Thyroid gland (tissue), 4 donors: Measurements from ENCODE around the gene ADGRG6. TPM values are rescaled to one million over a fixed set of nuclear protein-coding genes. Genes with fewer than 3 reads are reported as not detected.

ENCODE experiments used
- DNase-seq, 2 donors: peaks; one replicate each; pipeline ENCODE4 v3.0.0-alpha.2; 2019
- H3K27ac ChIP-seq, 3 donors: fragments of 200-600 bp; sonication (generic); 1 replicate in 2 of 3; 2 replicates in 1 of 3; pipeline ENCODE4 v1.5.1; 2016 to 2019; ENCODE audit warnings: mild to moderate bottlenecking in 1 of 3, moderate library complexity in 1 of 3
- H3K27me3 ChIP-seq: fragments of 200-600 bp; sonication (generic); one replicate; pipeline ENCODE4 v1.5.1; 2019
- H3K36me3 ChIP-seq, 2 donors: fragments of 200-600 bp; sonication (generic); one replicate each; pipeline ENCODE4 v1.5.1; 2016 to 2019
- H3K4me1 ChIP-seq, 2 donors: fragments of 200-600 bp; sonication (generic); one replicate each; pipeline ENCODE4 v1.5.1; 2017 to 2019
- H3K4me3 ChIP-seq, 3 donors: fragments of 200-600 bp; sonication (generic); replicated peaks in 1 of 3; 1 replicate in 2 of 3; 2 replicates in 1 of 3; pipeline ENCODE4 v1.5.1; 2016; ENCODE audit warnings: mild to moderate bottlenecking in 1 of 3
- H3K9me3 ChIP-seq: fragments of 200-600 bp; sonication (generic); one replicate; pipeline ENCODE4 v1.5.1; 2017
- CTCF ChIP-seq, 6 experiments: fragments of 200-600 bp in 3 of 6; fragments of 450-650 bp in 3 of 6; sonication (generic) in 3 of 6; IDR thresholded peaks; one replicate each; pipeline ENCODE4 v1.5.1; 2016 to 2019; ENCODE audit warnings: antibody characterized with exemption in 6 of 6, mild to moderate bottlenecking in 2 of 6, inconsistent platforms in 1 of 6, moderate library complexity in 1 of 6
- POLR2A ChIP-seq, 2 donors: fragments of 450-650 bp; IDR thresholded peaks; one replicate each; pipeline ENCODE4 v1.6.1; 2017; ENCODE audit warnings: antibody characterized with exemption in 2 of 2, mild to moderate bottlenecking in 2 of 2, moderate library complexity in 1 of 2
- WGBS, 2 donors: methylation state at CpG; one replicate each; pipeline ENCODE4 v1.1.5; 2017; 5-methylcytosine and 5-hydroxymethylcytosine counted together
- intact Hi-C: fragments of 100-400 bp; cut with DNase I; formaldehyde crosslinking; loops from one replicate; pipeline ENCODE4 v1.15.1; 2023
- total RNA-seq, 4 donors: library from RNA; depleted of rRNA; stranded (reverse); fragments of >200 nt; gene quantifications; one replicate each; pipeline ENCODE4 v1.2.3, GENCODE V29; 2016

Gene ADGRG6
- total RNA-seq, 4 donors from 2014 or later = 2.9 to 10.5 (median 7.1) TPM

GRCh38 chr6:142258757-142259156, 43.0 kb upstream of the ADGRG6 start:
- no peak for DNase-seq
- Histone ChIP-seq H3K4me1 (no peaks in the 10 kb centered on the region), H3K36me3 (no peaks in the 10 kb centered on the region), H3K4me3 (no peak overlapping the region), H3K9me3 (no peaks in the 10 kb centered on the region), H3K27me3 (no peaks in the 10 kb centered on the region), H3K27ac (no peak overlapping the region)
- TF ChIP-seq CTCF (IDR thresholded peaks at IDR 0.05) (no peak), POLR2A (IDR thresholded peaks at IDR 0.05) (no peak)
- intact Hi-C loops = no loop called here
- 53 to 54% methylated on average over 8 of the region's 8 CpGs for WGBS, 2 donors

DNA sequence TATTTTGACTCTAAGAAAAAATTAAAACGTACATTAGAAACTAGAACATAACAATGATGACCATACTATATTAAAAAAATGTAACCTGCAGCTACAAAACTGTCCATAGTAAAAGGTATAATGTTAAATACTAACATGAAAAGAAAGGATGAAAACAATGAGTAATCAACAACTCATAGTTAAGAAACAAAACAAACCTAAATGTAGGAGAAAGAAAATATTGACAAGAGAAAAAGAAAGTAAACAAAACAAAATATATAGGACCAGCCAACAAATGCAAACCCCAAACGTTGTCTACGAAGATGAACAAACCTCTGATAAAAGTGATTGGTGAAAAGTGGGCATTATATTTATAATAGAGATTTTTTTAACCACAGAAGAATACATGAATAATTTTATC, 41.1 kb upstream of the ADGRG6 start:
- intact Hi-C loops = no loop called here
- Histone ChIP-seq H3K4me1 (no peaks in the 10 kb centered on the region), H3K9me3 (no peaks in the 10 kb centered on the region), H3K36me3 (no peaks in the 10 kb centered on the region), H3K27me3 (no peaks in the 10 kb centered on the region), H3K27ac (no peak overlapping the region), H3K4me3 (no peak overlapping the region)
- TF ChIP-seq POLR2A (IDR thresholded peaks at IDR 0.05) (no peak), CTCF (IDR thresholded peaks at IDR 0.05) (no peak)
- WGBS, 2 donors = 85 to 86% methylated on average over 3 of the region's 3 CpGs
- DNase-seq = no peak

GRCh38 chr6:142262231-142262630, 39.6 kb upstream of the ADGRG6 start:
- Histone ChIP-seq H3K36me3 (no peaks in the 10 kb centered on the region), H3K27me3 (no peaks in the 10 kb centered on the region), H3K9me3 (no peaks in the 10 kb centered on the region), H3K4me1 (no peaks in the 10 kb centered on the region), H3K4me3 (no peak overlapping the region), H3K27ac (no peak overlapping the region)
- TF ChIP-seq POLR2A (IDR thresholded peaks at IDR 0.05) (no peak), CTCF (IDR thresholded peaks at IDR 0.05) (no peak)
- intact Hi-C loops = no loop called here
- no peak for DNase-seq

GRCh38 chr6:142265476-142265875, 36.3 kb upstream of the ADGRG6 start:
- no peaks in the 10 kb centered on the region for H3K36me3 ChIP-seq
- no peak overlapping the region for H3K27ac ChIP-seq
- intact Hi-C loops = no loop called here
- H3K9me3 ChIP-seq = no peaks in the 10 kb centered on the region
- DNase-seq = no peak
- no peaks in the 10 kb centered on the region for H3K27me3 ChIP-seq
- TF ChIP-seq POLR2A (IDR thresholded peaks at IDR 0.05) (no peak), CTCF (IDR thresholded peaks at IDR 0.05) (no peak)
- H3K4me3 ChIP-seq = no peak overlapping the region
- no peaks in the 10 kb centered on the region for H3K4me1 ChIP-seq
- WGBS, 2 donors = 95 to 96% methylated on average over 1 of the region's 1 CpG

DNA sequence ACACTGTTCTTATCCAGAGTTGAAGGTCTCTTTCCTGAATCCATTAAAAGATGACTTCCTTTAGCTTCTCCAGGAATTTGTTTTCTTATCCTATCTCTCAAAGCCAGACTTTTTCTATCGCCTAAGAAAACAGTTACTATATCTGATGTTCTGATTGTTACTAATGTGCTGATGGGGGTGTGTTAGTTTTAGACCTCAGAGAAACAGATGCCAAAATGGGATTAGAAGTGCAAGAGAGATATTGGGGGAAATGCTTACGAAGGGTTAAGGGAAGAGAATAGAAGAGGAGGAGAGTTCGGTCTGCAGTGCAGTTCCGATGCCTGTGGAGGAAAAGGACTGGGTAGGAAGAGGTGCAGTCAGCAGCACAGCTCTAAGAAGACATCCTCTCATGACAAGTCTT, 35.7 kb upstream of the ADGRG6 start:
- Histone ChIP-seq H3K27me3 (no peaks in the 10 kb centered on the region), H3K4me1 (no peaks in the 10 kb centered on the region), H3K9me3 (no peaks in the 10 kb centered on the region), H3K36me3 (no peaks in the 10 kb centered on the region), H3K4me3 (no peak overlapping the region), H3K27ac (no peak overlapping the region)
- TF ChIP-seq POLR2A (IDR thresholded peaks at IDR 0.05) (no peak), CTCF (IDR thresholded peaks at IDR 0.05) (no peak)
- 60 to 62% methylated on average over 4 of the region's 4 CpGs for WGBS, 2 donors
- intact Hi-C loops = no loop called here
- no peak for DNase-seq
